Suppressor macrophage treated with lipopolysaccharide for 1 hour (primary cell): ENCODE results near the gene DBNL.

Source experiments
- DNase-seq, 3 donors: peaks; one replicate each; pipeline ENCODE4 v3.0.0-alpha.2; 2020 to 2022

The DBNL gene

GRCh38 chr7:44062180-44062902 is 17.8 kb downstream of the DBNL start:
- DNase-seq, result no peak

GRCh38 chr7:44062903-44063295 is 18.4 kb downstream of the DBNL start:
- DNase-seq, result no peak

- DNase-seq, result no peak
Measured at GRCh38 chr7:44063547-44063893, 19.0 kb downstream of the DBNL start.

GRCh38 chr7:44063894-44064651 is 19.6 kb downstream of the DBNL start:
- DNase-seq, result no peak

- DNase-seq, result no peak
Measured at GRCh38 chr7:44064791-44065430, 20.4 kb downstream of the DBNL start.

- no peak for DNase-seq
Measured at GRCh38 chr7:44065431-44066110, 21.1 kb downstream of the DBNL start, which contains the start of gene PGAM2. Gene PGAM2, minus strand, starts transcription at chr7:44065567. Its CDS starts 38 bp downstream, at chr7:44065529.

- no peak for DNase-seq
Measured at GRCh38 chr7:44066111-44066460, 21.6 kb downstream of the DBNL start.

- no peak for DNase-seq
Measured at GRCh38 chr7:44066494-44067063, 22.1 kb downstream of the DBNL start.

- DNase-seq, result no peak
Measured at GRCh38 chr7:44067064-44067951, 22.8 kb downstream of the DBNL start.

GRCh38 chr7:44068054-44068453 is 23.6 kb downstream of the DBNL start:
- no peak for DNase-seq

GRCh38 chr7:44071726-44072363 is 27.3 kb downstream of the DBNL start:
- no peak for DNase-seq

- DNase-seq, result peak; percentile 70 to 84 (median 75)
Measured at GRCh38 chr7:44072364-44073231, 28.1 kb downstream of the DBNL start.

GRCh38 chr7:44073664-44074348 is 29.3 kb downstream of the DBNL start:
- DNase-seq, result peak; percentile 93 to 94 (median 94)

GRCh38 chr7:44074349-44074695 is 29.8 kb downstream of the DBNL start:
- DNase-seq, result no peak

GRCh38 chr7:44075296-44076075 is 31.0 kb downstream of the DBNL start:
- DNase-seq, result no peak

GRCh38 chr7:44076101-44076895 is 31.8 kb downstream of the DBNL start:
- no peak for DNase-seq

GRCh38 chr7:44077061-44077460 is 32.6 kb downstream of the DBNL start:
- no peak for DNase-seq

GRCh38 chr7:44077681-44078091 is 33.2 kb downstream of the DBNL start:
- no peak for DNase-seq
